Dermis microvascular lymphatic vessel endothelial cell (primary cell): Measurements from ENCODE around the gene F2R. TPM values are rescaled to one million over a fixed set of nuclear protein-coding genes. Genes with fewer than 3 reads are reported as not detected.
"Not testable (repeated sequence)": the region's sequence is repeated elsewhere in the genome, so short reads cannot be mapped to it uniquely, and the experiment has no call there.

Experiments
- DNase-seq, 2 donors: peaks; one replicate each; pipeline versions ENCODE4 v3.0.0 to v3.0.0-alpha.2; 2010; ENCODE audit warnings: low read depth in 2 of 2
- total RNA-seq: library from RNA; depleted of rRNA; stranded (reverse); fragments of >200 nt; gene quantifications from 2 replicates; pipeline ENCODE4 v1.2.1, GENCODE V29; 2014

Gene F2R
- total RNA-seq, 1 donor from 2014 or later, result 79.3 TPM

DNA sequence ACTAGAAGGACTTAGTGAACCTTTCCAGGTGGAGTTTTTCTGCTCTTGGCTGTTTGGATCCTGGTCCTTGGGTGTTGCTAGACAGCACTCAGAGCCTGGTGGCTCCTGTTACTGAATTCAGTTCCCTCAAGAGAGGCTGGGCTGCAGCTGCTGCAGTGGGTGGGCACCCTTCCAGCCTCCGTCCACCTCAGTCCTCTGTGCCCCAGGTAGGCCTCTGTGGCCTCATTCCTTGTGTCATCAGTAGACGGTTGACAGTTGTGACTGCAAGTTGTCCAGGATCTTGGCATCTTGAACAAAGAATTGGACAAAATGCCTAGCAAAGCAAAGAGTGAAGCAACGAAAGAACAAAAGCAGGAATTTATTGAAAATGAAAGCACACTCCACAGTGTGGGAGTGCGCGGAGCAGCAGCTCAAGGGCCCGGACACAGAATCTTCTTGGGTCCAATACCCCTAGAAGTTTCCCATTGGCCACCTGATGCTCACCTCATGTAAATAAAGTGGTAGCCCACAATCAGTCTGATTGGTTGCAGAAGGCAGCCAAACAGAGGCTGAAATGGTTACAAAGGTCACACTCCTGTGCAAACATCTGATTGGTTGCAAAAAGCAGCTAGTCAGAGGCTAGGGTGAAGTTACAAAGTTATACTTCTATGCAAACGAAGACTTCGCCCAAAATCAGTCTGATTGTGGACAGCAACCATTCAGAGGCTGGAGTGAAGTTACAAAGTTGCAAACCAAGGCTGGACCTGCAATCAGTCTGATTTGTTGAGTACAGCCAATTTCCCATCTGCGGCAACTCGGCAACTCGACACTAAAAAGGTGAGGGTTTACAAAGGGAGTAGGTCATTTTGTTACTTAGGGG lies 40.1 kb downstream of the F2R start:
- no peak for DNase-seq

DNA sequence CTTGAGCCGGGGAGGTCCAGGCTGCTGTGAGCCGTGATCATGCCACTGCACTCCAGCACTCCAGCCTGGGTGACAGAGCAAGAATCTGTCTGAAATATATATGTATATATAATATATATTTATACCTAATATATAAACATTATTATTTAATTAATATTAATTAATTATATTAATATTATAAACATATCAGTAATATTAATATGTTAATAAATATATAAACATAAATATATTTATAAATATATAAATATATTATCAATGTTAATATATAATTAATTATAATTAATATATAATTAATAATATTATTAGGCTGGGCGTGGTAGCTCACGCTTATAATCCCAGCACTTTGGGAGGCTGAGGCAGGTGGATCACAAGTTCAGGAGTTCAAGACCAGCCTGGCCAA lies 41.1 kb downstream of the F2R start:
- no peak for DNase-seq

GRCh38 chr5:76761118-76761517 lies 45.2 kb downstream of the F2R start:
- not testable (repeated sequence) for DNase-seq

GRCh38 chr5:76762484-76762883 lies 46.6 kb downstream of the F2R start:
- no peak for DNase-seq

DNA sequence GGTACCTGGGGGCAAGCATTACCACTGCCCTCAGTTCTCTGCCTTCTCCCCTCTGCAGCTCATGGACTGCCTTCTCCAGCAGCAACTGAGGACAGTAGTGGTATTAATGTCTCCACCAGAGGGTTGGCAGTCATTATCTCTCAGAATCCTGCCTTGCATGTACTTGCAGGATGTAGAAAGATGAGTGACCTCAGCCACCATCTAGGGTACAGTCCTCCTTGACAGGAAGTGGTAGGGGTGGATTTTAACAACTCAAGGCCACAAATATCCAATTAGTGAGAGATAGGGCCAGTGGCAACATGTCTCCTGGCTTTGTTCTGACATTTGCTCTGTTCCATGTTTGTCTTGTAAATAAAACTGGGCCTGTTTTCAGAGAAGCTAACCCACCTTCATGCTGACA lies 47.2 kb downstream of the F2R start:
- no peak for DNase-seq

GRCh38 chr5:76764374-76764773 lies 48.4 kb downstream of the F2R start:
- DNase-seq, result no peak

GRCh38 chr5:76765249-76765648 lies 49.3 kb downstream of the F2R start:
- DNase-seq, result no peak

DNA sequence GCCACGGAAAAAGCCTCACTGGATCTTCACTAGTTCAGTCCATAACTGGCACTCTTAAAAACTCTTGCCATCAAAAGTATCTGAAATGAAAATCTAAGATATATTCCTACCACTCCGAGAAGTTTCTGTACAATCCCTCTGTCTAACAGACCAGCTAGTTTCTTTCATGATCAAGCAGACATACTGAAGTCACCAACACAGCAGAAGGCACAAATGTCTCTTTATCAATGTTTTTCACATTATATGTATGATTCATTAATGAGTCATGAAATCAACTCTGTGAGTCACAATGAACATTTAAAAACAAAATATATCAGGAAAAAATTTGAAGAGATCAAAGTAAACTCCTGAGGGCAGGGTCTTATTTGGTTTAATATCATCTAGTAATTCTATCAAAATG lies 50.8 kb downstream of the F2R start:
- peak in 1 of 2 donors; percentile 49 for DNase-seq

DNA sequence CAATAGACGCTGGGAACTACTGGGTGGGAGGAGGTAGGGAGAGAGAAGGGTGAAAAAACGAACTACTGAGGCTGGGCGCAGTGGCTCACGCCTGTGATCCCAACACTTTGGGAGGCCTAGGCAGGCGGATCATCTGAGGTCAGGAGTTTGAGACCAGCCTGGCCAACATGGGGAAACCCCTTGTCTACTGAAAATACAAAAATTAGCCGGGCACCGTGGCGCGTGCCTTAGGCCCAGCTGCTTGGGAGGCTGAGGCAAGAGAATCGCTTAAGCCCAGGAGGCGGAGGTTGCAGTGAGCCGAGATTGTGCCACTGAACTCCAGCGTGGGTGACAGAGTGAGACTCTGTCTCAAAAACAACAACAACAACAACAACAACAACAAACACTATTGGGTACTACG lies 55.1 kb downstream of the F2R start:
- DNase-seq, result not testable (repeated sequence)

GRCh38 chr5:76771705-76772405 lies 55.9 kb downstream of the F2R start:
- no peak for DNase-seq

DNA sequence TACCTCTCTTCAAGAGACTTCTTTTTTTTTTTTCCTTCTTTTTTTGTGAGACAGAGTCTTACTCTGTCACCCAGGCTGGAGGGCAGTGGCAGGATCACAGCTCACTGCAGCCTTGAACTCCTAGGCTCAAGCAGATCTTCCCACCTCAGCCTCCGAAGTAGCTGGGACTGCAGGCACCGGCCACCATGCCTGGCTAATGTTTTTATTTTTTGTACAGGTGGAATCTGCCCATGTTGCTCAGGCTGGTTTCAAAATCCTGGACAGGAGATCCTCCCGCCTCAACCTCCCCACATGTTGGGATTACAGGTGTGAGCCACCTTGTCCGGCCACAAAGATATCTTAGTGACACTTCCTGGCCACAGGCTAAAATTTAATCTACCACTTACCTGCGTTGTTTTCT lies 60.0 kb downstream of the F2R start:
- DNase-seq, result no peak

DNA sequence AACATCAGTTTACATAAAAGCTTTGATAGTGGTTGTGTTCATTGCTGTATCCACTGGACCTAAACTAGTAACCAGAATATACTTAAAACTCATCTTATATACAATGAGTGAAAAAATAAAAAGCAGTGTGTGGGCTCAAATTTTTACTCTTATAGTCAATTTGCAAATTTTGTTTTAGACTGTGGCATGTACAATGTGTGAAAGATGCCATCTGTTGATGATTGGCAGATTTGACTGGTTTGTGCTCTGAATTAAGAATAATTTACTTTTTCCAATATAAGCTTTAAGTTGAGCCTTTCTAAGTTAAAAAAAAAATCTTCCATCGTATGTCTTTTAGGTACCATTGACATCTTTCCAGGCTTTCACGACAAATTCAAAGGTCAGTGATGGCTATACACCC lies 60.5 kb downstream of the F2R start:
- DNase-seq, result no peak

- DNase-seq, result not testable (repeated sequence)
These were observed 64.7 kb downstream of the F2R start for GRCh38 chr5:76780616-76781015.

DNA sequence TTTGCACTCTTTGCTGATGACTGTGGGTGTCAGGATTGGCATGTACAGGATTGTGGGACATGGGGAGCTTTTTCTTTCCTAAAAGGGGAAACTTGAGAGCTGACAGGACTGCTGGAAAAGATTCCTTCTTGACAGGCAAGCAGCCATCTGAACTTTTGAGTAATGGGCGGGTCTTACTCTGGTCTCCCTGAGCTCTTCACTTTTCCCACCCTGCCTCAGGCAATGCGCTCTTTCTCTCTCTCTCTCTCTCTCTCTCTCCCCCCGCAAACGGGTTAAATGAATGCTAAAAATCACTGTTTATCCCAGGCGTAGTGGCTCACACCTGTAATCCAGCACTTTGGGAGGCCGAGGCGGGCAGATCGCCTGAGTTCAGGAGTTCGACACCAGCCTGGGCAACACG lies 65.8 kb downstream of the F2R start:
- no peak for DNase-seq

DNA sequence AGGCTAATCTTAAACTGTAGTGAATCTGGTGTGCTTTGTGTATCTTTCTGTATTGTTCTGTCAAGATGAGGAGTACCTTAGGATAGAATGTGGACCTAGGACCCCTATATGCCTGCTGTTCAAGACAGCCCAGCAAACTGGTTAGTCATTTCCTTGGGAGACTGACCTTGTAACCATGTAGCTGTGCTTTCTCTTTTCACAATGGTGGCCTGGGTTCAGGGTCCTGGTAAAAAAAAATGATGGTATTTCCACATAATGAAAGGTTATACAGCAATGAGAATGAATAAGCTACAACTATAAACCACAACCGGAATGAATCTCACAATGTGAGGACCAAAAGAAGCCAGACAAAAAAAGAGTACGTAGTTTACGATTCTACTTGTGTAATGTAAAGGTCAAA lies 66.5 kb downstream of the F2R start:
- DNase-seq, result peak in 1 of 2 donors; percentile 89

Other genes with a start within 250 kb of the F2R start
- 0.13 and 0.25 TPM in 2 replicates for gene F2RL2, start 92.7 kb upstream of the F2R start, total RNA-seq
- 61.2 and 98.1 TPM in 2 replicates for gene F2RL1, start 102.9 kb downstream of the F2R start, total RNA-seq
- not detected in 2 replicates for gene S100Z, start 133.9 kb downstream of the F2R start, total RNA-seq
- gene CRHBP, start 236.9 kb downstream of the F2R start, total RNA-seq, result 0.25 TPM in 1 of 2 replicates, not detected in the other